Stomach (tissue), 4 donors: ENCODE measurements around the gene ZNF174.

ENCODE experiments used
- POLR2A ChIP-seq, 4 donors: fragments of 450-650 bp; IDR thresholded peaks; one replicate each; pipeline ENCODE4 v1.6.1; 2016; ENCODE audit warnings: antibody characterized with exemption in 4 of 4, control low read depth in 2 of 4, mild to moderate bottlenecking in 1 of 4, moderate library complexity in 1 of 4
- POLR2AphosphoS5 ChIP-seq, 3 donors: sonication (generic); formaldehyde crosslinking; IDR thresholded peaks; one replicate each; pipeline ENCODE4 v1.6.1; 2016; ENCODE audit warnings: antibody characterized with exemption in 3 of 3

GRCh38 chr16:3400779-3401688, at the start of gene ZNF174, which contains the start of gene ZSCAN32:
- TF ChIP-seq POLR2AphosphoS5 (IDR thresholded peaks at IDR 0.05) (peak; percentile 79 to 94 (median 83)), POLR2A (IDR thresholded peaks at IDR 0.05) (no peak)
